HepG2 (cell line): ENCODE measurements around the gene LIMK2. TPM values are rescaled to one million over a fixed set of nuclear protein-coding genes. Genes with fewer than 3 reads are reported as not detected.

ENCODE experiments used
- BCL3 ChIP-seq: sonication (generic); formaldehyde crosslinking; IDR thresholded peaks from 2 replicates; pipeline ENCODE4 v1.5.1; 2020; ENCODE audit warnings: mild to moderate bottlenecking, missing genetic modification reagents, moderate library complexity
- CSRNP2 ChIP-seq: sonication (generic); formaldehyde crosslinking; conservative IDR thresholded peaks from 2 replicates; pipeline ENCODE4 v1.8.0; 2022; ENCODE audit warnings: low read depth, missing genetic modification reagents
- ELF3 ChIP-seq: IDR thresholded peaks from 2 replicates; pipeline ENCODE4 v1.6.1; 2016; ENCODE audit warnings: missing genetic modification reagents, missing compliant biosample characterization
- FOXO1 ChIP-seq: sonication (generic); formaldehyde crosslinking; IDR thresholded peaks from 2 replicates; pipeline ENCODE4 v1.4.0; 2020; ENCODE audit warnings: missing genetic modification reagents
- HOXA5 ChIP-seq: sonication (generic); formaldehyde crosslinking; IDR thresholded peaks from 2 replicates; pipeline ENCODE4 v1.4.0; 2020; ENCODE audit warnings: missing genetic modification reagents
- KDM6A ChIP-seq: IDR thresholded peaks from 2 replicates; pipeline ENCODE4 v1.6.1; 2016; ENCODE audit warnings: low read depth
- KMT2B ChIP-seq: IDR thresholded peaks from 2 replicates; pipeline ENCODE4 v1.6.1; 2016; ENCODE audit warnings: missing genetic modification reagents, missing compliant biosample characterization
- LCORL ChIP-seq, 2 experiments: fragments of 450-650 bp in 1 of 2; sonication (generic) in 1 of 2; formaldehyde crosslinking in 1 of 2; IDR thresholded peaks; 2 replicates each; pipeline versions ENCODE4 v1.5.0 to v1.6.1; 2017 to 2020; ENCODE audit warnings: antibody characterized with exemption in 1 of 2, missing genetic modification reagents in 1 of 2
- MEIS2 ChIP-seq: sonication (generic); formaldehyde crosslinking; IDR thresholded peaks from 2 replicates; pipeline ENCODE4 v1.9.0; 2021; ENCODE audit warnings: mild to moderate bottlenecking, missing genetic modification reagents
- MLLT10 ChIP-seq: sonication (generic); formaldehyde crosslinking; IDR thresholded peaks from 2 replicates; pipeline ENCODE4 v1.4.0; 2020; ENCODE audit warnings: missing genetic modification reagents
- POLR2AphosphoS5 ChIP-seq: IDR thresholded peaks from 2 replicates; pipeline ENCODE4 v1.6.1; 2012; ENCODE audit warnings: low read depth, low read length
- PPARG ChIP-seq: conservative IDR thresholded peaks from 2 replicates; pipeline ENCODE4 v1.6.1; 2016; ENCODE audit warnings: missing biosample characterization, missing genetic modification reagents
- RNF219 ChIP-seq: sonication (generic); formaldehyde crosslinking; IDR thresholded peaks from 2 replicates; pipeline ENCODE4 v1.5.0; 2020; ENCODE audit warnings: mild to moderate bottlenecking, missing genetic modification reagents
- STAT5B ChIP-seq: sonication (generic); formaldehyde crosslinking; IDR thresholded peaks from 2 replicates; pipeline ENCODE4 v1.4.0; 2020; ENCODE audit warnings: missing genetic modification reagents
- ZNF280D ChIP-seq: sonication (generic); formaldehyde crosslinking; IDR thresholded peaks from 2 replicates; pipeline ENCODE4 v1.5.1; 2020; ENCODE audit warnings: mild to moderate bottlenecking, missing genetic modification reagents
- ZNF333 ChIP-seq: sonication (generic); formaldehyde crosslinking; IDR thresholded peaks from 2 replicates; pipeline ENCODE4 v1.4.0; 2020; ENCODE audit warnings: mild to moderate bottlenecking, missing genetic modification reagents, borderline replicate concordance
- ZNF563 ChIP-seq: sonication (generic); formaldehyde crosslinking; IDR thresholded peaks from 2 replicates; pipeline ENCODE4 v1.8.0; 2022; ENCODE audit warnings: mild to moderate bottlenecking, moderate library complexity, missing genetic modification reagents
- ZNF773 ChIP-seq: sonication (generic); formaldehyde crosslinking; IDR thresholded peaks from 2 replicates; pipeline ENCODE4 v1.4.0; 2020; ENCODE audit warnings: missing genetic modification reagents, borderline replicate concordance
- ZSCAN9 ChIP-seq: IDR thresholded peaks from 2 replicates; pipeline ENCODE4 v1.6.1; 2016; ENCODE audit warnings: borderline replicate concordance
- polyA plus RNA-seq, 8 experiments: library from polyadenylated mRNA; depleted of rRNA in 3 of 8; stranded (reverse) in 7 of 8; unstranded in 1 of 8; fragments of >200 nt; fragmentation: Illumina TruSeq in 4 of 8; extraction: Trizol in 4 of 8; gene quantifications; 2 replicates each; pipeline versions ENCODE4 v1.2.1 to v1.2.3, GENCODE V29; 2011 to 2016; ENCODE audit warnings: low read depth in 4 of 8, missing spikeins in 1 of 8, mixed read lengths in 1 of 8; ENCODE audit not compliant: insufficient read depth in 1 of 8
- total RNA-seq, 5 experiments: library from RNA; depleted of rRNA; stranded (reverse); fragments of >200 nt; fragmentation: Illumina TruSeq; extraction: Trizol; gene quantifications; 2 replicates each; pipeline ENCODE4 v1.2.3, GENCODE V29; 2016; ENCODE audit warnings: low read depth in 1 of 5

Gene LIMK2
- total and polyA plus RNA-seq, 2 of the 13 experiments (the other 11 are each of a cell fraction or from before 2014, with no cell fraction given): 20.9 to 29.8 TPM

- TF ChIP-seq RNF219 (CRISPR knock-in tag): no peak
- TF ChIP-seq MLLT10: no peak
- TF ChIP-seq ZNF333 (CRISPR knock-in tag): peak; percentile 82; the same call in 1 of the 2 replicates
- TF ChIP-seq KMT2B (CRISPR knock-in tag): peak; percentile 63
- TF ChIP-seq LCORL (IDR thresholded peaks at IDR 0.05): no peak
- TF ChIP-seq LCORL (CRISPR knock-in tag; IDR thresholded peaks at IDR 0.05): peak; percentile 94
- no peak; the same call in 1 of the 2 replicates for TF ChIP-seq PPARG (CRISPR knock-in tag)
- no peak for TF ChIP-seq KDM6A (CRISPR knock-in tag)
- TF ChIP-seq ZNF280D (CRISPR knock-in tag): no peak
- peak; percentile 94 for TF ChIP-seq ZNF563 (CRISPR knock-in tag)
- no peak for TF ChIP-seq STAT5B
- TF ChIP-seq HOXA5 (CRISPR knock-in tag): peak; percentile 75; the same call in 1 of the 2 replicates
- peak; percentile 50; the same call in 1 of the 2 replicates for TF ChIP-seq ZSCAN9
- TF ChIP-seq FOXO1: peak; percentile 96
- TF ChIP-seq BCL3: peak; percentile 96; the same call in 1 of the 2 replicates
- TF ChIP-seq MEIS2 (CRISPR knock-in tag): peak; percentile 90
- TF ChIP-seq ZNF773 (CRISPR knock-in tag): peak; percentile 95
- TF ChIP-seq CSRNP2 (CRISPR knock-in tag): no peak
- TF ChIP-seq POLR2AphosphoS5: no peak
- peak; percentile 78; the same call in 1 of the 2 replicates for TF ChIP-seq ELF3
Observed at GRCh38 chr22:31290494-31291471, 78.7 kb downstream of the LIMK2 start (continued).
